Left cardiac atrium (tissue), 4 donors: ENCODE measurements around the gene ALDH1B1. TPM values are rescaled to one million over a fixed set of nuclear protein-coding genes. Genes with fewer than 3 reads are reported as not detected.

ENCODE experiments used
- ATAC-seq, 2 donors: fragments of 200-7000 bp; cut with Tn5 transposase; one replicate each; pipeline ENCODE4 v1.9.1; 2020; ENCODE audit warnings: mild to moderate bottlenecking in 2 of 2, moderate library complexity in 2 of 2
- DNase-seq: peaks from one replicate; pipeline ENCODE4 v3.0.0-alpha.2; 2020
- intact Hi-C, 2 donors: fragments of 100-400 bp; cut with DNase I; formaldehyde crosslinking; loops; one replicate each; pipeline versions ENCODE4 v1.14.1 to v1.15.1; 2022 to 2023
- long read RNA-seq: library from polyadenylated mRNA; unstranded; transcript quantifications from one replicate; pipeline ENCODE4 v2.0.0, GENCODE V29; 2021
- total RNA-seq, 2 donors: library from RNA; stranded (reverse); fragmentation: NEBNext Ultra II Directional; extraction: Animal tissue kit (Norgen Biotek cat#: 25700); gene quantifications; one replicate each; pipeline ENCODE4 v1.2.1, GENCODE V29; 2021
- donor health status: DM: no; HTN: yes; CAD: no.
- donor health status: DM: no; HTN: yes; CAD: no; lungs with severe emphysema.
- donor health status: DM: yes; HTN: yes; CAD: no.
- donor health status: Dilated cardiomyopathy.

ALDH1B1 gene
- 10 to 100 TPM; 19.4 to 21.0 TPM for total RNA-seq
- long read RNA-seq, transcript ALDH1B1-201 (2 exons, 3,066 nt): major isoform, 32 of 35 reads
- long read RNA-seq, partial matches to known transcripts: 3 of 35 reads
- long read RNA-seq, other reads (novel, unspliced or antisense): 0 of 35 reads

- intact Hi-C loops: no loop called here
- DNase-seq (peak; percentile 90), ATAC-seq (peak; percentile 98 to 99)
Measured at GRCh38 chr9:38392235-38393127, at the start of gene ALDH1B1. Gene ALDH1B1, plus strand, starts transcription at chr9:38392702. Its CDS starts 3,047 bp downstream, at chr9:38395749.

GRCh38 chr9:38343037-38343436 is 49.5 kb upstream of the ALDH1B1 start:
- ATAC-seq: no peak
- DNase-seq: no peak
- intact Hi-C loops: no loop called here

- intact Hi-C loops: no loop called here
- DNase-seq (no peak), ATAC-seq (no peak)
Measured at GRCh38 chr9:38343552-38343951, 49.0 kb upstream of the ALDH1B1 start.

DNA sequence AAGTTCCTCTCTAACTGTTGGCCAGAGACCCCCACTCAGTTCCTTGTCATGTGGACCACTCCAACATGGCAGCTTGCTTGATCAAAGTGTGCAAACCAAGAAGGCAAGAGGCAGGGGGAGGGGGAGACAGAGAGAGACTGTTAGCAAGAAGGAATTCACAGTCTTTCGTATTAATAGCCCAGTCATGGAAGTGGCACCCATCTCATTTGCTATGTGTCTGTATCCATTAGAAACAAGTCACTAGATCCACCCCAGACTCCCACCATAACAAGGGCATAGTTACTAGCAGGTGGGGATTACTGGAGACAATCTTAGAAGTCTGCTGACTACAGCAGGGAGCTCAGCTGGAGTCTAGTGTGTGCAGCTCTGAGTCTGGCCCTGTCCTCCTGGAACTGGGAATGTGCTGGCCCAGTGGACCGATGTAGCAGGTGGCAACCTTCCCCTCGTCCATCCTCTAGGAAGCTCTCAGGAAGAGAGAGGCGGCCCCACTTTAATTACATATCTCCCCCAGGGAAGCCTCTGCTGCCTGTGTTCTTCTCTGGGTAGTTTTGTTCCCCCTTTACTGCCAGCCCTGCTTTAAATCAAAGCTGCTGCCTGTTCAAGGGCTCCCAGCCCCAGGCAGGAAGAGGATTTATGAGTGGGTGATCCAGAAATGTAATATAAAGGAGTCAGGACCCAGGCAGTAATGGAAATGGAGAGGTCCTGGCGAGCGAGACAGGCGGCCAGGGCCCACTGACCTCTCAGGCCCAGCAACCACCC is 47.8 kb upstream of the ALDH1B1 start:
- ATAC-seq: no peak
- DNase-seq: no peak
- intact Hi-C loops: no loop called here

DNA sequence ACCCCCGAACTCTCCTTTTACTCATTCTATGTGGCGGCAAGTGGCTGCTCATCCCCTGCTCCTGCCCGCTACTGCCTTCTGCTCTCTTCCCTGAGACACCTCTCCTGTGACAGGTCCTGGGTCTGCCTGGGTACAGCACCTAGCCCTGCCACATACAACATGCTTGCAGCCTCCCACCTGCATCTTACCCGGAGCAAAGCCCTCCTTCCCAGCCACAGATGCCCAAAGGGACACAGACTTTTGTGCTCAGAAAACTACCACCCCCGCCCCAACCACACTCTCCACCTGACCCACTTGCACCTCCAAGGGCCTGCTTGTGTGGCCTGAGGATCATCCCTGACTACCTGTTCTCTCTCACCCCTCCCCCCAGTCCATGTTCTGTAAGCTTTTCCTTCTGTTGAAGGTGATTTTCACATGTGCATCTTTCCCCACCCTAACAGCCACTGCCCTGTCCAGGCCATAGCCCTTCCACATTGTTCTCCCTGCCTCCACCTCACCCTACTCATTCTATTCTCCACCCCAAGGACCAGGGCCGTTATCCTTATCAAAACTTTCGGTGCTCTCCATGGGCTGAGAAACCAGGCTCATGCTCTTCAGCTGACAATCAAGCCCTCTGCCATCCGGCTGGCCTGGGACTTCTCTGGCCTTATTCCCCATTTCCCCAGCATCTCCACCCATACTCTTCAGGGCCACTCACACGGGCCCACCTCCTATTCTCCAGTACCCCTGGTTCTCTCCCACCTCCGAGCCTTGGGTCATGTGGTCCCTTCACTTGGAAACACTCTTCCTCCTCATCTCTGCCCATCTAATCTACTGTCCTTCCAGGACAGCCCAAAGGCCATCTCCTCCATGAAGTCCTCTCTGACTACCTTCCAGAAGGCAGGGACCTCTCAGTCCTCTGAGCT is 46.4 kb upstream of the ALDH1B1 start:
- ATAC-seq (no peak), DNase-seq (no peak)
- intact Hi-C loops: no loop called here

DNA sequence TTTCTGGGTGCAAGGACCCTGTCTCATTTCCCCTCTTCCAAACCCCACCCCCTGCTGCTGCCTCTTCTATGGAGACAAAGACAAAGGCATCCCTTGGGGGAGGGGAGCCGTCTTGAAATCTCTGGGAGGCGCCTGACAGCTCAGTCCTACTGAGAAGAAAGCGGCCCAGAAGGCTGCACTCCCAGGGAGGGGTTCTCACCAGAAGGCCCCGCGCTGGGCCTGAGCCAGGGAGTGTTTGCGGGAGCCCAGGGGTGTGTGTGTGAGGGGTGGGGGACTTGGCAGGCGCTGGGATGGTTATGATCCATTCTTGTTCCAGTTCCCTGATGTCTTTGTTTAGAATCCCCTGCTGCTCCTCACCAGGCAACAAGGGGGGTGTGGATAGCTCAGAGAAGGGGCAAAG is 45.7 kb upstream of the ALDH1B1 start:
- ATAC-seq: no peak
- intact Hi-C loops: no loop called here
- DNase-seq: no peak

GRCh38 chr9:38347271-38347671 is 45.2 kb upstream of the ALDH1B1 start:
- no peak for DNase-seq
- ATAC-seq: no peak
- intact Hi-C loops: no loop called here

DNA sequence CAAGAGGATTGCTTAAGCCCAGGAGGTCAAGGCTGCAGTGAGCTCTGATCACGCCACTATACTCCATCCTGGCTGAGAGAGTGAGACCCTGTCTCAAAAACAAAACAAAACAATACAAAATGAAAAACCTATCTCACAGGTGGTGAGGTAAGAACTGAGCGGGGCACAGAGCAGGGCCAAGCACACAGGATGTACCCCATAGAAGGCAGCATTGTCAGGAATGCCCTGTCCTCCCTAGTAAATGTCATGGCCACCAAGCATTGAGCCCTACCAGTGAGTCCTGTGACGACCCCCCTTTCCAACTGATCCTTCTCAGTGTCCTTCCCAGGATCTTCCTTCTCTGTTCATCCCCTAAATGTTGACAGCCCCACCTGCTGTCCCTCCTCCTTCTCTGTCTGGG is 44.6 kb upstream of the ALDH1B1 start:
- ATAC-seq (no peak), DNase-seq (no peak)
- intact Hi-C loops: no loop called here

- intact Hi-C loops: loop anchor here (10.0 kb wide), 2 partner anchors 56 to 606 kb away; no protein-coding TSS in a partner anchor
- ATAC-seq (no peak), DNase-seq (no peak)
Measured at GRCh38 chr9:38350529-38350928, 42.0 kb upstream of the ALDH1B1 start.

GRCh38 chr9:38352530-38353328 is 39.8 kb upstream of the ALDH1B1 start:
- intact Hi-C loops: loop anchor here (10.0 kb wide), 2 partner anchors 58 to 608 kb away; no protein-coding TSS in a partner anchor
- no peak for ATAC-seq

GRCh38 chr9:38355115-38355514 is 37.4 kb upstream of the ALDH1B1 start:
- ATAC-seq (no peak), DNase-seq (no peak)
- intact Hi-C loops: loop anchor here (10.0 kb wide), 2 partner anchors 60 to 610 kb away; no protein-coding TSS in a partner anchor

More at GRCh38 chr9:38352530-38353328, 39.8 kb upstream of the ALDH1B1 start:
- DNase-seq: no peak

- DNase-seq: no peak
- intact Hi-C loops: loop anchor here (10.0 kb wide), 2 partner anchors 61 to 611 kb away; no protein-coding TSS in a partner anchor
- no peak for ATAC-seq
Measured at GRCh38 chr9:38355517-38356120, 36.9 kb upstream of the ALDH1B1 start.

DNA sequence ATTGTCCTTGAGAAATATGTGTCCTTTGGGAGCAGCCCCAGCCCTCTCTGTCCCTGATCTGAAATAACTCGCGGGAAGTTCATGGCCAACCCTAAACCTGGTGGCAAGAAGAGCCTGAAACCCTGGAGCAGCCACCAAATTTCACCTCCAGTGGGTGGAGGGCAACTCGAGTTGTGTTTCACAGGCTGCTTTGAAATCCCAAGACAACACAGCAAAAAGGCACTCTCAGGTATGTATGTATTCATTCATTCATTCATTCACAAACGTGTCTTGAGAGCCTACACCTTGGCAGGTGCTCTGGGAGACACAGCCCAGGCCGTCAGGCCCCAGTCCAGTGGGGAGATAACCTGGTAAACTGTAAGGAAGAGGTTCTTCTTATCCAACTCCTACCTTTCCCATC is 35.7 kb upstream of the ALDH1B1 start:
- DNase-seq: no peak
- intact Hi-C loops: loop anchor here (10.0 kb wide), 2 partner anchors 62 to 612 kb away; no protein-coding TSS in a partner anchor
- no peak for ATAC-seq

DNA sequence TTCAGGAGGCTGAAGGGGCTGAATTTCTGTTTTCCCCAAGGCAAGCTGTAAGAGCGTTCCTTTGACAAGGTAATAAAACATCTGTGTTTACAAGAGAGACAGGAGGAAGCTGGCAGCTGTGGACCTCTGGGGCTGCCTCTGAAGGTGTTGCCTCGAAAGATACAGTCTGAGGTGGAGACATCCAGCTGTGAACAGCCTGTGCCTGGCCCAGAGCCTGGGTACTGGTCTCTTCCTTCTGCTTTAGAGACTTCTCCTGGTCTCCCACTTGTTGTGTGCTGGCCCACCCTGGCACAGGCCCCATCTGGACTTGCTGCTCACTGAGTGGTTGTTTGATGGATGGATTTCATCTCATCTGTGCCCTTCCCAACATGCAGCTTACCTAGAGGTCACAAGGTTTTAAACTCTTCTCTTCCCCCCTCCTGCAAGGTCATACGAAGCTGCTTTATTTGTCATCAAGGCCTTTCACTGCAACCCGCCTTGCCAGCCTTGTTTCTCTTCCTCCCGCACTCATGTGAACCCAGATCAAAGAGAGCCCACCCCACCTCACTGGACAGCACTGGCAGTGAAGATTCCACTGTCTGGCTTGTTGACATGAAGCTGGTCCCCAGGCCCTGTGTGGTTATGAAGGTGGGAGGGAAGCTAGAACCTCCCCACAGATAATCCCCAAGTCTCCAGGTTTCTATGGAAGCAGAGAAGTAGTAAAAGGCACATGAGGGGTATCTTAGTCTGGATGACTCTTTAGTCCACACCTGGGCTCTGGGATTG is 35.0 kb upstream of the ALDH1B1 start:
- ATAC-seq: no peak
- intact Hi-C loops: loop anchor here (10.0 kb wide), 2 partner anchors 63 to 613 kb away; no protein-coding TSS in a partner anchor
- DNase-seq: no peak

- DNase-seq (no peak), ATAC-seq (no peak)
- intact Hi-C loops: loop anchor here (10.0 kb wide), 2 partner anchors 64 to 614 kb away; no protein-coding TSS in a partner anchor
Measured at GRCh38 chr9:38358390-38359296, 33.9 kb upstream of the ALDH1B1 start.

DNA sequence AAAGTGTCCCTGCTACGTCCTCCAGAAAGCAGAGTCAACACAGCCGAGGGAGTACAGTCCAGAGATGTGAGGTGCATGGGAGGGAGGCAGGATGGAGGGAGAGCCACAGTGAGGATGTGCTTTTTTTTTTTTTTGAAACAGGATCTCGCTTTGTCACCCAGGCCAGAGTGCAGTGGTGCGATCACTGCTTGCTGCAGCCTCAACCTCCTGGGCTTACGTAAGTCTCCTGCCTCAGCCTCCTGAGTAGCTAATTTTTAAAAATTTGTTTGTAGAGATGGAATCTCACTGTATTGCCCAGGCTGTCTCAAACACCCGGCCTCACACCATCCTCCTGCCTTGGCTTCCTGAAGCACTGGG is 33.2 kb upstream of the ALDH1B1 start:
- no peak for DNase-seq
- no peak for ATAC-seq
- intact Hi-C loops: loop anchor here (10.0 kb wide), 2 partner anchors 64 to 614 kb away; no protein-coding TSS in a partner anchor
